Posterior cingulate gyrus (tissue), 11 donors: Measurements from ENCODE around the gene WDR33.
"Not testable (repeated sequence)": the region's sequence is repeated elsewhere in the genome, so short reads cannot be mapped to it uniquely, and the experiment has no call there.

Experiments
- DNase-seq, 10 donors: peaks; one replicate each; pipeline versions ENCODE4 v3.0.0 to v3.0.0-alpha.2; 2020 to 2021; ENCODE audit warnings: mixed read lengths in 3 of 10
- intact Hi-C: fragments of 100-400 bp; cut with DNase I; formaldehyde crosslinking; loops from one replicate; pipeline ENCODE4 v1.15.1; 2023

Gene WDR33

DNA sequence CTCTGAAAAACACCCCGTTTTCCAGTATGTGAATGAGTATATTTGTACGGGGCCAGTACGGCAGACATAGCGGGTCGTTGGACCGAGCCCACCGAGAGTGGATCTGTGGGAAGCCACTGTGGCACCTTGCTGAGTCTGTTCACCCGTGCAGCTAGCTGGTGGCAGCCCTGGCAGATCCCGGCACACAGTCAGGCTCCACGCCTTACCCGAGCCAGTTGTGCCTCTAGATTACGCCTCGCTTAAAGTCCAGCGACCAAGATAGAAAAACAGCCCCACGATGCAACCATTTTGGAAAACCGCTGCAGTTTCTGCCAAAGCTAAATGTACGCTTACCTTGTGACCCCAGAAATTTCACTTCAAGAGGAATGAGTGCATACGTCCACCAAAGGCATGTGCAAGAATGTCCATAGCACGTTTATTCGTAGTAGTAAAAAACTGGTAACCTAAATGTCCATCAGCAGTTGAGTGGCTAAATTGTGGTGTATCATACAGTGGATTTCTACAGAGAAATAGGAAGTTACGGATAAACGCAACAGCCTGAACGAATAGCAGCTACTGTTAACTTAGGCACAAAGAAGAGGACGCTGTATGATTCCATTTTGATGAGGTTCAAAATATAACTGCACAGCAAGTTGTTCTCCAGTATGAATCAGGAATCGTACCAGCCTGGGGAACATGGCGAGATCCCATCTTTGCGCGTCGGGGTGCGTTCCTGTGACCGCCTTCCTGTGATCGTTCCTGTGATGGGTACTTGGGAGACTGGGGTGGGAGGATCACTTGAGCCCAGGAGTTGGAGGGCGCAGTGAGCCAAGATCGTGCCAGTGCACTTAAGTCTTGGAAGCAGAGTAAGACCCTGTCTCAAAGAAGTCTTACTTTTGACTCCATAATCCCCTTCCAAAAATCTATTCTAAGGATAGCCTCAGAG lies 688 bp upstream of the WDR33 start:
- peak in 4 of 10 donors; percentile 17 to 89 (median 59) for DNase-seq
- intact Hi-C loops: loop anchor here (5.0 kb wide), 1 partner anchor 46 kb away; the partner anchor contains the start of gene POLR2D

DNA sequence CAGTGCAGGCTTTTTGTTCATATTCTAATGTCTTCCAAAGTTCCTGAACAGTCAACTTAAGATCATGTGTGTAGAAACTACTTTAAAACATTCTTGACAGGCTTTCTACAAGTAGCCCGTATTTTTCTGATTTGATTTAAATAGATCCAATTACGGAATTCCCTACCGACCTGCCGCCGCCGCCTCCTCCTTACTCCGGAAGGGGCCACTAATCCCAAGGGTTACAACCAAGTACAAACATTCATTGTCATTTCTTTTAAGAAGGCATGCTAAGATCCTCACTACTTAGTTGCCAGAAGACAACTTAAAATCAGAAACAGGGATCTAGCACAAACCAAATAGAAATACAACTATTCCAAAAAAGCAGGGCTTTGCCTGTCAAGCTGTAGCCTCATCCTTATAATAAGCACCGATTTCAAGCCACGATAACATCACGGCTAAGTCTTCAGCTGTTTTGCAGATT lies 784 bp downstream of the WDR33 start:
- no peak for DNase-seq
- intact Hi-C loops: loop anchor here (5.0 kb wide), 1 partner anchor 47 kb away; the partner anchor contains the start of gene POLR2D

GRCh38 chr2:127807678-127808353 lies 3.2 kb downstream of the WDR33 start:
- no peak for DNase-seq
- intact Hi-C loops: no loop called here

GRCh38 chr2:127806860-127807259 lies 4.1 kb downstream of the WDR33 start:
- intact Hi-C loops, DNase-seq: not testable (repeated sequence)

- intact Hi-C loops: no loop called here
- DNase-seq: no peak
Observed at GRCh38 chr2:127805491-127805890, 5.5 kb downstream of the WDR33 start.

DNA sequence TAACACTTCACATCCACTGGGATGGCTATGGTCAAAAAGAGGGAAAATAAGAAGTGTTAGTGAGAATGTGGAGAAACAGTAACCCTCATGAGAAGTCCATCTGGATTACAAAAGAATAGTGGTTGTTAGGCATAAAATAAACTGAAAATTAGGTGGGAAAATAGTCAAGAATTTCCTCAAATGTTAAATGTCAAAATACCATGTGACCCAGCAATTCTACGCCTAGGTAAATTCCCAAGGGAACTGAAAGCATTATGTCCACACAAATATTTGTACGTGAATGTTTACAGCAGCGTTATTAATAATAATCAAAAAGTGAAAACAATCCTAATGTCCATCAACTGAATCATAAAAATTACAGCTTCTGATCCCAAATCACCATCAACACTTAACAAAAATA lies 11.0 kb downstream of the WDR33 start:
- DNase-seq: no peak
- intact Hi-C loops: no loop called here

- no peak for DNase-seq
- intact Hi-C loops: no loop called here
Observed at GRCh38 chr2:127796389-127796788, 14.6 kb downstream of the WDR33 start.

- intact Hi-C loops, DNase-seq: not testable (repeated sequence)
Observed at GRCh38 chr2:127794901-127795300, 16.1 kb downstream of the WDR33 start.

DNA sequence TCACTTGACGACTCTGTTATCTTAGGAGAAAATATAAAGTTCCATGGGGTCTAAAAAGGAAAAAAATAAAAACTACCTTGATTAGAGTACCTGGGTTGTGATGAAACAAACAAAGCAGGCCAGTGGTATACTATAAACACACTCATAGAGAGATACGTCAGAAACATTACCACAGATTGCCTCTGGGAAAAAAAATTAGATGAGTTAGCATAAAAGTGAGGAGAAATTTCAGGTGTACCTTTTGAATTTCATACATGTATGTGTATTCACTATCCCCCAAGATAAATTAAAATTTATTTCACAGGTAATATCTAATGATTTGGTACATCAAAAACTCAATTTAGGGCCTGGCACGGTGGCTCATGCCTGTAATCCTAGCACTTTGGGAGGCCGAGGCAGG lies 18.2 kb downstream of the WDR33 start:
- no peak for DNase-seq
- intact Hi-C loops: no loop called here

DNA sequence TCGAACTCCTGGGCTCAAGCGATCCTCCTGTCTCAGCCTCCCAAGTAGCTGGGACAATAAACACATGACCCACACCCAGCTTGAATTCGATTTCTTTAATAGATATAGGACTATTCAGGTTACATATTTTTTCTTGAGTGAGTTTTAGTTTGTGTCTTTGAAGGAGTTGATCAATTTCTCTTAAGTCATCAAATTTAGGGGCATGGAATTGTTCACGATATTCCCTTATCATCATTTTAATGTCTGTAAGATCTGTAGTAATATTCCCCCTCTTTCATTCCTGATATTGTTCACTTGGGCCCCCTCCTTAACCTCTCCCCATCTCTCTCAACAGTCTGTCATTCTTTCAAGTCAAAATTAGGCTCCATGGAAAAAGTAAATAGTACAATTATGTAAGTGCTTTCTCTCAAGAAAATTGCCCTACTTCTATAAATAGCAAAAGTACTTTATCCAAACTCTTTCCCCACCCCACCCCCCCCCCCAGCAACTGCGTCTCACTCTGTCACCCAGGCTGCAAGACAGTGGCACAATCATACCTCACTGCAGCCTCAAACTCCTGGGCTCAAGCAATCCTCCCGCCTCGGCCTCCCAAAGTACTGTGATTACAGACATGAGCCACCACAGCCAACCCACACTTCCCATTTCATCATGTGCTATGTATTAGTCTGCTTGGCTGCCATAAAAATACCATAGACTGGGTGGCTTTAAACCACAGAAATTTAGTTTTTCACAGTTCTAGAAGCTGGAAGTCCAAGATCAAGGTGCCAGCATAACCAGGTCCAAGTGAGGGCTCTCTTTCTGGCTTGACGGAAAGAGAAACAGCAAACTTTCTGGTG lies 20.1 kb downstream of the WDR33 start:
- intact Hi-C loops: no loop called here
- DNase-seq: no peak

- intact Hi-C loops: no loop called here
- DNase-seq: no peak
Observed at GRCh38 chr2:127786048-127786809, 24.7 kb downstream of the WDR33 start.

DNA sequence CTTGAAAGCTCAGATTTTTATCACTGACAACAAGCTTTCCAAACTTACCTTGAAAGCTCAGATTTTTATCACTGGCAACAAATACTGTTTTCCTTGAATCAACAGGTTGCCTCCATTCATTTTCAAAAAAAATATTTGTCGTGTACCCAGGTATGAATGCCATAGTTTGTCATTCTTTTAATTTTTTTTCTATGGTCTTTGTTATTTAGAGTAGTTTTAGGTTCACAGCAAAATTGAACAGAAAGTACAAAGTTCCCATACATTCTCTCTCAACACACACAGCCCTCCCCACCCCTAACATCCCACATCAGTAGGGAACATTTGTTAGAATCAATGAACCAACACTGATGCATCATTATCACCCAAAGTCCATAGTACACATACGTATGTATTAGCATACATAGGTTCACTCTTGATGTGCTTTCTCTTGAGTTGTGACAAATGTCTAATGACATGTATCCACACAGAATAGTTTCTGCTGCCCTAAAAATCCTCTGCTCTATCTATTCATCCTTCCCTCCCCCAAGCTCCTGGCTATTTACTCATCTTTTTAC lies 25.9 kb downstream of the WDR33 start:
- no peak for DNase-seq
- intact Hi-C loops: no loop called here

- intact Hi-C loops: no loop called here
Observed at GRCh38 chr2:127783101-127783500, 27.9 kb downstream of the WDR33 start.

GRCh38 chr2:127778850-127779249 lies 32.1 kb downstream of the WDR33 start:
- DNase-seq: no peak
- intact Hi-C loops: no loop called here

More at GRCh38 chr2:127783101-127783500, 27.9 kb downstream of the WDR33 start:
- no peak for DNase-seq

GRCh38 chr2:127778447-127778846 lies 32.5 kb downstream of the WDR33 start:
- intact Hi-C loops: no loop called here
- DNase-seq: no peak

DNA sequence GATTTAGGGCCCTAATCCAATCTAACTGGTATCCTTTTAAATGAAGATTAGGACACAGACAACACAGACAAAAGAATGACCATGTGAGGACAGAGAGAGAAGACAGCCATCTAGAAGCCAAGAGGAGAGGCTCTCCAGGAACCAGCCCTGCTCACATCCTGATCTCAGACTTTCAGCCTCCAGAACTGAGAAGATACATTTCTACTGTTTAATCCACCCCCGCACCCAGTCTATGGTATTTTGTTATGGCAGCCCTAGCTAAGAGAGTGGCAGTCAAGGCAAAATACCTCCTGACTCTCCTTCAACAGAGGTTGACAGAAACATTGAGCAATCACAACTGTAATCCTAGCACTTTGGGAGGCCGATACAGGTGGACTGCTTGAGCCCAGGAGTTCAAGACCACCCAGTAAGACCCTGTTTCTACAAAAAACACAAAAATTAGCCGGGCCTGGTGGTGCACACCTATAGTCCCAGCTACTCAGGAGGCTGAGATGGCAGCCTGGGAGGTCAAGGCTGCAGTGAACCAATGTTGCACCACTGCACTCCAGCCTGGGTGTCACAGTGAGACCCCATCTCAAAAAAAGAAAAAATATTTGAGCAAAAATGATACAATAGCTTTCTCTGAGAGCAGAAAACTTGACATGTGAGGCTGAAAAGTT lies 34.7 kb downstream of the WDR33 start:
- no peak for DNase-seq

GRCh38 chr2:127771756-127772155 lies 39.2 kb downstream of the WDR33 start:
- intact Hi-C loops: no loop called here
- no peak for DNase-seq

More for the DNA sequence above, 34.7 kb downstream of the WDR33 start:
- intact Hi-C loops: no loop called here

- DNase-seq: no peak
- intact Hi-C loops: no loop called here
Observed at GRCh38 chr2:127770973-127771735, 39.8 kb downstream of the WDR33 start.
